Measurements from ENCODE around the gene ROCK1.
A peak's percentile ranks its signal among the peaks of the same experiment; 100 is the strongest.
"Not testable (repeated sequence)": the region's sequence is repeated elsewhere in the genome, so short reads cannot be mapped to it uniquely, and the experiment has no call there.

ROCK1 gene

GRCh38 chr18:21111346-21112139 is at the start of gene ROCK1:
Gene ROCK1 (minus strand): TSS chr18:21111813. CDS start chr18:21110910, 903 bp downstream.
- DNase-seq (ENCODE audit: low read depth in 2 of 2): peak; percentile 97

GRCh38 chr18:21155443-21155842 is 43.8 kb upstream of the ROCK1 start:
- DNase-seq (ENCODE audit: low read depth in 2 of 2): no peak

- DNase-seq (ENCODE audit: low read depth in 2 of 2): no peak
Observed at GRCh38 chr18:21146016-21146415, 34.4 kb upstream of the ROCK1 start.

- no peak for DNase-seq (ENCODE audit: low read depth in 2 of 2)
Observed at GRCh38 chr18:21145371-21145770, 33.8 kb upstream of the ROCK1 start.

GRCh38 chr18:21141668-21142422 is 30.2 kb upstream of the ROCK1 start:
- no peak for DNase-seq (ENCODE audit: low read depth in 2 of 2)

- DNase-seq (ENCODE audit: low read depth in 2 of 2): not testable (repeated sequence)
Observed at GRCh38 chr18:21137719-21138488, 26.3 kb upstream of the ROCK1 start.

GRCh38 chr18:21134895-21135294 is 23.3 kb upstream of the ROCK1 start:
- no peak for DNase-seq (ENCODE audit: low read depth in 2 of 2)

- no peak for DNase-seq (ENCODE audit: low read depth in 2 of 2)
Observed at GRCh38 chr18:21132398-21132918, 20.8 kb upstream of the ROCK1 start.

GRCh38 chr18:21131698-21132227 is 20.1 kb upstream of the ROCK1 start:
- DNase-seq (ENCODE audit: low read depth in 2 of 2): no peak

- DNase-seq (ENCODE audit: low read depth in 2 of 2): no peak
Observed at GRCh38 chr18:21129566-21130216, 18.1 kb upstream of the ROCK1 start.

- DNase-seq (ENCODE audit: low read depth in 2 of 2): no peak
Observed at GRCh38 chr18:21123290-21123926, 11.8 kb upstream of the ROCK1 start.

- no peak for DNase-seq (ENCODE audit: low read depth in 2 of 2)
Observed at GRCh38 chr18:21118806-21119205, 7.2 kb upstream of the ROCK1 start.

- DNase-seq (ENCODE audit: low read depth in 2 of 2): no peak
Observed at GRCh38 chr18:21117409-21118131, 6.0 kb upstream of the ROCK1 start.

GRCh38 chr18:21115519-21116411 is 4.2 kb upstream of the ROCK1 start:
- DNase-seq (ENCODE audit: low read depth in 2 of 2): no peak

- DNase-seq (ENCODE audit: low read depth in 2 of 2): no peak
Observed at GRCh38 chr18:21112543-21113105, 1.0 kb upstream of the ROCK1 start.

GRCh38 chr18:21112140-21112473 is 494 bp upstream of the ROCK1 start:
- DNase-seq (ENCODE audit: low read depth in 2 of 2): peak in 1 of 2 donors; percentile 13

- DNase-seq (ENCODE audit: low read depth in 2 of 2): peak; percentile 20 to 38
Observed at GRCh38 chr18:21110713-21111345, 784 bp downstream of the ROCK1 start.
